ENCODE results near the gene NFAT5. TPM values are rescaled to one million over a fixed set of nuclear protein-coding genes. Genes with fewer than 3 reads are reported as not detected.

Gene NFAT5
- total RNA-seq, 1 donor from 2014 or later: 56.7 TPM

GRCh38 chr16:69662901-69663300 lies 97.1 kb downstream of the NFAT5 start:
- H3K4me1 ChIP-seq: no peaks in the 10 kb centered on the region
- no peak for TF ChIP-seq CTCF (IDR thresholded peaks at IDR 0.05)
- no peak overlapping the region for H3K27ac ChIP-seq
- no peak overlapping the region for H3K4me3 ChIP-seq
- H3K9me3 ChIP-seq: no peaks in the 10 kb centered on the region
- ATAC-seq (no peak), DNase-seq (no peak)
- H3K27me3 ChIP-seq (ENCODE audit: low read depth): no peaks in the 10 kb centered on the region
- peaks cover 64% of the 10 kb centered on the region for H3K36me3 ChIP-seq
- intact Hi-C loops (cut with DNase I): no loop called here

GRCh38 chr16:69663846-69664245 lies 98.1 kb downstream of the NFAT5 start:
- no peak for TF ChIP-seq CTCF (IDR thresholded peaks at IDR 0.05)
- peaks cover 65% of the 10 kb centered on the region for H3K36me3 ChIP-seq
- intact Hi-C loops (cut with DNase I): no loop called here

GRCh38 chr16:69669577-69669976 lies 103.8 kb downstream of the NFAT5 start:
- TF ChIP-seq CTCF (IDR thresholded peaks at IDR 0.05): no peak
- H3K9me3 ChIP-seq: no peaks in the 10 kb centered on the region
- no peak overlapping the region for H3K27ac ChIP-seq
- H3K36me3 ChIP-seq: peaks cover 58% of the 10 kb centered on the region
- no peaks in the 10 kb centered on the region for H3K4me1 ChIP-seq
- intact Hi-C loops (cut with DNase I): no loop called here
- DNase-seq (no peak), ATAC-seq (no peak)
- H3K4me3 ChIP-seq: no peak overlapping the region
- H3K27me3 ChIP-seq (ENCODE audit: low read depth): no peaks in the 10 kb centered on the region

More at GRCh38 chr16:69663846-69664245, 98.1 kb downstream of the NFAT5 start:
- H3K4me3 ChIP-seq: no peak overlapping the region
- ATAC-seq (no peak), DNase-seq (no peak)
- H3K4me1 ChIP-seq: no peaks in the 10 kb centered on the region
- H3K9me3 ChIP-seq: no peaks in the 10 kb centered on the region
- no peak overlapping the region for H3K27ac ChIP-seq
- H3K27me3 ChIP-seq (ENCODE audit: low read depth): no peaks in the 10 kb centered on the region

- Histone ChIP-seq H3K27ac (no peak overlapping the region), H3K9me3 (no peaks in the 10 kb centered on the region), H3K4me3 (no peak overlapping the region), H3K27me3 (ENCODE audit: low read depth) (no peaks in the 10 kb centered on the region), H3K4me1 (no peaks in the 10 kb centered on the region), H3K36me3 (peaks cover 83% of the 10 kb centered on the region)
- DNase-seq: no peak
- ATAC-seq: no peak
- intact Hi-C loops (cut with DNase I): no loop called here
- TF ChIP-seq CTCF (IDR thresholded peaks at IDR 0.05): no peak
These were observed 106.7 kb downstream of the NFAT5 start for GRCh38 chr16:69672315-69672997.

- H3K4me3 ChIP-seq: no peak overlapping the region
- H3K4me1 ChIP-seq: no peaks in the 10 kb centered on the region
- no peak for TF ChIP-seq CTCF (IDR thresholded peaks at IDR 0.05)
- H3K27me3 ChIP-seq (ENCODE audit: low read depth): no peaks in the 10 kb centered on the region
- no peak for DNase-seq
- intact Hi-C loops (cut with DNase I): no loop called here
- no peak overlapping the region for H3K27ac ChIP-seq
- H3K9me3 ChIP-seq: no peaks in the 10 kb centered on the region
- H3K36me3 ChIP-seq: peaks cover 86% of the 10 kb centered on the region
- ATAC-seq: no peak
These were observed 107.4 kb downstream of the NFAT5 start for GRCh38 chr16:69672998-69673713.

Measured in lower lobe of right lung (tissue), 2 donors.